Measurements from ENCODE around the gene WRAP73. TPM values are rescaled to one million over a fixed set of nuclear protein-coding genes. Genes with fewer than 3 reads are reported as not detected.

The WRAP73 gene
- total RNA-seq, 1 donor from 2014 or later: 15.6 TPM

- Histone ChIP-seq H3K27me3 (ENCODE audit: insufficient read depth, low read length) (peaks cover 60% of the 10 kb centered on the region), H3K4me1 (ENCODE audit: insufficient read depth, low read length) (no peaks in the 10 kb centered on the region), H4K20me1 (ENCODE audit: insufficient read depth, low read length) (no peaks in the 10 kb centered on the region), H3K9ac (ENCODE audit: low read length) (no peak overlapping the region), H2AFZ (ENCODE audit: low read depth, low read length) (no peak overlapping the region), H3K4me2 (ENCODE audit: low read length) (no peak overlapping the region), H3K4me3 (ENCODE audit: insufficient read depth, low read depth, low read length) (no peak overlapping the region), H3K9me3 (ENCODE audit: insufficient read depth, low read depth, low read length) (no peaks in the 10 kb centered on the region), H3K27ac (ENCODE audit: low read depth, low read length) (no peak overlapping the region), H3K36me3 (ENCODE audit: insufficient read depth, low read length) (no peaks in the 10 kb centered on the region), H3K79me2 (ENCODE audit: insufficient read depth, low read length) (no peaks in the 10 kb centered on the region)
- DNase-seq (ENCODE audit: low read depth) (no peak), FAIRE-seq (no peak)
- no peak overlapping the region for H3K4me3 Mint-ChIP-seq (ENCODE audit: unreplicated experiment)
- no peak overlapping the region for H3K27ac Mint-ChIP-seq (ENCODE audit: unreplicated experiment)
- peaks cover 56% of the 10 kb centered on the region for H3K27me3 Mint-ChIP-seq (ENCODE audit: low read depth, unreplicated experiment)
- no peaks in the 10 kb centered on the region for H3K9me3 Mint-ChIP-seq (ENCODE audit: unreplicated experiment)
- H3K4me1 Mint-ChIP-seq (ENCODE audit: low read depth, unreplicated experiment): no peaks in the 10 kb centered on the region
- TF ChIP-seq EZH2 (IDR thresholded peaks at IDR 0.05; ENCODE audit: insufficient read depth, low read length) (no peak), CTCF (IDR thresholded peaks at IDR 0.05; ENCODE audit: insufficient read depth, low read depth, low read length) (no peak)
- no peaks in the 10 kb centered on the region for H3K36me3 Mint-ChIP-seq (ENCODE audit: low read depth, unreplicated experiment)
These were observed 7.2 kb upstream of the WRAP73 start for GRCh38 chr1:3657096-3657475.

- DNase-seq (ENCODE audit: low read depth) (no peak), FAIRE-seq (no peak)
- Histone ChIP-seq H3K4me3 (ENCODE audit: insufficient read depth, low read depth, low read length) (no peak overlapping the region), H3K27ac (ENCODE audit: low read depth, low read length) (no peak overlapping the region), H3K4me1 (ENCODE audit: insufficient read depth, low read length) (no peaks in the 10 kb centered on the region), H2AFZ (ENCODE audit: low read depth, low read length) (no peak overlapping the region), H3K4me2 (ENCODE audit: low read length) (no peak overlapping the region), H3K9me3 (ENCODE audit: insufficient read depth, low read depth, low read length) (no peaks in the 10 kb centered on the region), H3K27me3 (ENCODE audit: insufficient read depth, low read length) (peaks cover 58% of the 10 kb centered on the region), H3K36me3 (ENCODE audit: insufficient read depth, low read length) (no peaks in the 10 kb centered on the region), H4K20me1 (ENCODE audit: insufficient read depth, low read length) (no peaks in the 10 kb centered on the region), H3K9ac (ENCODE audit: low read length) (no peak overlapping the region), H3K79me2 (ENCODE audit: insufficient read depth, low read length) (no peaks in the 10 kb centered on the region)
- no peak overlapping the region for H3K4me3 Mint-ChIP-seq (ENCODE audit: unreplicated experiment)
- no peaks in the 10 kb centered on the region for H3K4me1 Mint-ChIP-seq (ENCODE audit: low read depth, unreplicated experiment)
- TF ChIP-seq EZH2 (IDR thresholded peaks at IDR 0.05; ENCODE audit: insufficient read depth, low read length): no peak
- no peak for TF ChIP-seq CTCF (IDR thresholded peaks at IDR 0.05; ENCODE audit: insufficient read depth, low read depth, low read length)
- no peaks in the 10 kb centered on the region for H3K9me3 Mint-ChIP-seq (ENCODE audit: unreplicated experiment)
- peaks cover 54% of the 10 kb centered on the region for H3K27me3 Mint-ChIP-seq (ENCODE audit: low read depth, unreplicated experiment)
- no peak overlapping the region for H3K27ac Mint-ChIP-seq (ENCODE audit: unreplicated experiment)
- H3K36me3 Mint-ChIP-seq (ENCODE audit: low read depth, unreplicated experiment): no peaks in the 10 kb centered on the region
These were observed 6.7 kb upstream of the WRAP73 start for GRCh38 chr1:3656450-3657095.

- Histone ChIP-seq H3K4me2 (ENCODE audit: low read length) (no peak overlapping the region), H3K9ac (ENCODE audit: low read length) (no peak overlapping the region), H3K9me3 (ENCODE audit: insufficient read depth, low read depth, low read length) (no peaks in the 10 kb centered on the region), H3K4me3 (ENCODE audit: insufficient read depth, low read depth, low read length) (no peak overlapping the region), H3K79me2 (ENCODE audit: insufficient read depth, low read length) (no peaks in the 10 kb centered on the region), H4K20me1 (ENCODE audit: insufficient read depth, low read length) (no peaks in the 10 kb centered on the region), H3K4me1 (ENCODE audit: insufficient read depth, low read length) (no peaks in the 10 kb centered on the region), H3K27me3 (ENCODE audit: insufficient read depth, low read length) (peaks cover 67% of the 10 kb centered on the region), H3K36me3 (ENCODE audit: insufficient read depth, low read length) (no peaks in the 10 kb centered on the region), H2AFZ (ENCODE audit: low read depth, low read length) (no peak overlapping the region), H3K27ac (ENCODE audit: low read depth, low read length) (no peak overlapping the region)
- H3K4me3 Mint-ChIP-seq (ENCODE audit: unreplicated experiment): no peak overlapping the region
- DNase-seq (ENCODE audit: low read depth) (no peak), FAIRE-seq (no peak)
- H3K4me1 Mint-ChIP-seq (ENCODE audit: low read depth, unreplicated experiment): no peaks in the 10 kb centered on the region
- H3K9me3 Mint-ChIP-seq (ENCODE audit: unreplicated experiment): no peaks in the 10 kb centered on the region
- no peak overlapping the region for H3K27ac Mint-ChIP-seq (ENCODE audit: unreplicated experiment)
- peaks cover 58% of the 10 kb centered on the region for H3K27me3 Mint-ChIP-seq (ENCODE audit: low read depth, unreplicated experiment)
- H3K36me3 Mint-ChIP-seq (ENCODE audit: low read depth, unreplicated experiment): no peaks in the 10 kb centered on the region
- TF ChIP-seq CTCF (IDR thresholded peaks at IDR 0.05; ENCODE audit: insufficient read depth, low read depth, low read length): no peak
- TF ChIP-seq EZH2 (IDR thresholded peaks at IDR 0.05; ENCODE audit: insufficient read depth, low read length): no peak
These were observed 4.8 kb upstream of the WRAP73 start for GRCh38 chr1:3654549-3655281.
